Lower lobe of right lung (tissue), 2 donors: Measurements from ENCODE around the gene PIGH. TPM values are rescaled to one million over a fixed set of nuclear protein-coding genes. Genes with fewer than 3 reads are reported as not detected.
A peak's percentile ranks its signal among the peaks of the same experiment; 100 is the strongest.

ENCODE experiments used
- ATAC-seq, 2 donors: fragments of 200-7000 bp; cut with Tn5 transposase; one replicate each; pipeline ENCODE4 v1.9.1; 2020 to 2022; ENCODE audit warnings: mild to moderate bottlenecking in 2 of 2, moderate library complexity in 2 of 2
- DNase-seq: peaks from one replicate; pipeline ENCODE4 v3.0.0-alpha.2; 2020
- H3K27ac ChIP-seq: fragments of 200-600 bp; one replicate; pipeline ENCODE4 v1.8.0; 2022
- H3K27me3 ChIP-seq: fragments of 200-600 bp; one replicate; pipeline ENCODE4 v1.8.0; 2022; ENCODE audit warnings: low read depth
- H3K36me3 ChIP-seq: fragments of 200-600 bp; one replicate; pipeline ENCODE4 v1.8.0; 2022; ENCODE audit warnings: mild to moderate bottlenecking
- H3K4me1 ChIP-seq: fragments of 200-600 bp; one replicate; pipeline ENCODE4 v1.8.0; 2022
- H3K4me3 ChIP-seq: fragments of 200-600 bp; one replicate; pipeline ENCODE4 v1.8.0; 2022; ENCODE audit warnings: mild to moderate bottlenecking
- H3K9me3 ChIP-seq: fragments of 200-600 bp; one replicate; pipeline ENCODE4 v1.8.0; 2022
- CTCF ChIP-seq: fragments of 200-600 bp; IDR thresholded peaks from one replicate; pipeline ENCODE4 v1.8.0; 2022; ENCODE audit warnings: antibody characterized with exemption, mild to moderate bottlenecking
- intact Hi-C: fragments of 100-400 bp; cut with DNase I; formaldehyde crosslinking; loops from one replicate; pipeline ENCODE4 v1.11.0; 2022
- total RNA-seq: library from RNA; stranded (reverse); fragmentation: NEBNext Ultra II Directional; extraction: Animal tissue kit (Norgen Biotek cat#: 25700); gene quantifications from one replicate; pipeline ENCODE4 v1.2.1, GENCODE V29; 2021
- donor health status: DM: no; HTN: yes; CAD: no; lungs with severe emphysema.

Gene PIGH
- total RNA-seq, 1 donor from 2014 or later: 17.2 TPM

DNA sequence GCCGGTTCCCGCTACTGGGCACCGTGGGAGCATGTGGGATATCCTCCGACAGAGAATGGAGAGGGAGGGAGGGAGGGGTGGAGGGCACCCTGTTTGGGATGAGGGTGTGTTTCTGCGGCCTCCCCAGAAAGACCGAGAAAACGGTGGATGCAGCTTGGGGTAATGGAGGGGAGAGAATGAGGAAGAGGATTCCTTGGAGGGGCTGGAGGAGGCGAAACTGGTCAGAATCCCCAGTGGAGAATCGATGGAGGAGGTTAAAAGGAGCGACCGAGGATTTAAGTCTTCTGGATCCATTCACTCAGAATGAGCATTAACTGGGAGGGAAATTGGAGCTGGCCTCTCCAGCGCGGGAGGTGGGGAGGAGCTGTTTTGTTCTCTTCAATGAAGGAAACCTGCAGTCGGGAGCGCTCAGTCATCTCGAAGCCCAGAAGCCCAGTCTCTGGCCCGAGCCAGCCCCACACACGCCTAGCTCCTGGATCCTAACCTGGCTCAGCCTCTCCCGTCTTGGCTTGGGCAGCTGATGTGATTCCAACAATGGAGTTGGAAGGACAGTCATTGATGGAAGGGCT lies 20.2 kb upstream of the PIGH start:
- ATAC-seq: no peak
- peak overlapping the region; percentile 70 for H3K27ac ChIP-seq
- H3K36me3 ChIP-seq: no peaks in the 10 kb centered on the region
- H3K4me3 ChIP-seq: peak overlapping the region; percentile 72
- no peak for DNase-seq
- peaks cover 22% of the 10 kb centered on the region for H3K4me1 ChIP-seq
- intact Hi-C loops: no loop called here
- H3K27me3 ChIP-seq: no peaks in the 10 kb centered on the region
- no peaks in the 10 kb centered on the region for H3K9me3 ChIP-seq
- no peak for TF ChIP-seq CTCF

GRCh38 chr14:67619446-67620216 lies 19.6 kb upstream of the PIGH start, which contains the start of gene ARG2:
TSS of gene ARG2 (plus strand) at chr14:67619920. CDS start at chr14:67619978, 58 bp downstream.
- peak within 1 kb of the TSS; percentile 72 for H3K4me3 ChIP-seq
- no peak for TF ChIP-seq CTCF
- H3K27ac ChIP-seq: peak within 1 kb of the TSS; percentile 70
- peak; percentile 99 for ATAC-seq
- peak; percentile 100 for DNase-seq
- no peaks in the 10 kb centered on the region for H3K9me3 ChIP-seq
- no peaks in the 10 kb centered on the region for H3K27me3 ChIP-seq
- intact Hi-C loops: loop anchor here (10.0 kb wide), 1 partner anchor 85 kb away; the partner anchor contains the start of gene RDH12
- no peaks in the 10 kb centered on the region for H3K36me3 ChIP-seq
- H3K4me1 ChIP-seq: peaks cover 22% of the 10 kb centered on the region

DNA sequence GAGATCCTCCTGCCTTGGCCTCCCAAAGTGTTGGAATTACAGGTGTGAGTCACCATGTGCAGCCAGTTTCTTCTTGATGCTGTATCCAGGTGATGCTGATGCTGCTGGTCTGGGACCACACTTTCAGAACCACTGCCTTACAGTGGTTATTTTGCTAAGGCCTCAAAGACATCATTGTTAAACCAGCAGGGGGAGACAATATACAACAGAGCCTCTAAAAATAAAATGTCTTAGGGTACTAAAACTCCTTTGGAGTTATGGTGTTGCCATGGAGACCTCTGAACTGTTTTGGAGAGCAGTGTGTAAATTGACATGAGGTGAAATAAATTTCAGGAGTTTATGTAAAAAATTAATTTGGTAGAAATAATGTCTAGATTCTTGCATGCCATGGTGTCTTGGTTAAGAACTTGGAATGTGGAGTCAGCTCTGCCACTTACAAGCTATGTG lies 18.6 kb upstream of the PIGH start:
- peak; percentile 60 for TF ChIP-seq CTCF
- Histone ChIP-seq H3K9me3 (no peaks in the 10 kb centered on the region), H3K4me1 (peaks cover 22% of the 10 kb centered on the region), H3K27me3 (no peaks in the 10 kb centered on the region), H3K36me3 (no peaks in the 10 kb centered on the region), H3K4me3 (no peak overlapping the region), H3K27ac (peak overlapping the region; percentile 70)
- ATAC-seq (peak; percentile 66 to 67), DNase-seq (no peak)
- intact Hi-C loops: loop anchor here (10.0 kb wide), 1 partner anchor 86 kb away; the partner anchor contains the start of gene RDH12

- intact Hi-C loops: loop anchor here (10.0 kb wide), 1 partner anchor 94 kb away; the partner anchor contains the start of gene RDH12
- no peaks in the 10 kb centered on the region for H3K4me1 ChIP-seq
- no peaks in the 10 kb centered on the region for H3K9me3 ChIP-seq
- ATAC-seq (no peak), DNase-seq (no peak)
- H3K4me3 ChIP-seq: no peak overlapping the region
- no peaks in the 10 kb centered on the region for H3K27me3 ChIP-seq
- no peak for TF ChIP-seq CTCF
- no peaks in the 10 kb centered on the region for H3K36me3 ChIP-seq
- H3K27ac ChIP-seq: no peak overlapping the region
Observed at GRCh38 chr14:67610491-67610890, 10.4 kb upstream of the PIGH start.

- intact Hi-C loops: loop anchor here (10.0 kb wide), 1 partner anchor 95 kb away; the partner anchor contains the start of gene RDH12
- TF ChIP-seq CTCF: no peak
- H3K36me3 ChIP-seq: no peaks in the 10 kb centered on the region
- no peak overlapping the region for H3K27ac ChIP-seq
- H3K4me3 ChIP-seq: no peak overlapping the region
- DNase-seq (no peak), ATAC-seq (no peak)
- H3K27me3 ChIP-seq: no peaks in the 10 kb centered on the region
- H3K4me1 ChIP-seq: no peaks in the 10 kb centered on the region
- H3K9me3 ChIP-seq: no peaks in the 10 kb centered on the region
Observed at GRCh38 chr14:67609642-67610310, 9.7 kb upstream of the PIGH start.
